SU-DHL-6 (cell line): ENCODE measurements around the gene TMEM120B.

Experiments used
- H2AFZ ChIP-seq: fragments of 200-600 bp; sonication (generic); 2 replicates; pipeline ENCODE4 v1.6.1; 2014; ENCODE audit warnings: low read depth, mild to moderate bottlenecking, moderate library complexity, mixed read lengths, antibody characterized with exemption, low read length; ENCODE audit not compliant: severe bottlenecking
- H3F3A ChIP-seq: fragments of 200-600 bp; shearing (Covaris generic); 2 replicates; pipeline ENCODE4 v1.6.0; 2016; ENCODE audit warnings: antibody characterized with exemption, mild to moderate bottlenecking; ENCODE audit not compliant: insufficient read depth
- H3K27ac ChIP-seq: fragments of 200-600 bp; sonication (generic); 2 replicates; pipeline ENCODE4 v1.5.1; 2016; ENCODE audit warnings: low read depth, mild to moderate bottlenecking, low read length, moderate library complexity, mixed read lengths
- H3K27me3 ChIP-seq: fragments of 200-600 bp; sonication (generic), shearing (Covaris generic); 2 replicates; pipeline ENCODE4 v1.6.0; 2014; ENCODE audit warnings: mild to moderate bottlenecking, low read length
- H3K36me3 ChIP-seq: fragments of 200-600 bp; sonication (generic); 2 replicates; pipeline ENCODE4 v1.6.1; 2014; ENCODE audit warnings: mild to moderate bottlenecking, low read length, mixed read lengths
- H3K4me2 ChIP-seq: fragments of 300-600, 200-600 bp; shearing (Covaris generic), sonication (generic); 2 replicates; pipeline ENCODE4 v1.6.0; 2014; ENCODE audit warnings: low read length, low read depth, mild to moderate bottlenecking; ENCODE audit not compliant: poor library complexity, severe bottlenecking
- H3K4me3 ChIP-seq: fragments of 200-600 bp; sonication (generic); 2 replicates; pipeline ENCODE4 v1.5.1; 2014; ENCODE audit warnings: antibody characterized with exemption, low read length, mild to moderate bottlenecking, mixed read lengths; ENCODE audit not compliant: insufficient read depth, poor library complexity, severe bottlenecking
- H3K79me2 ChIP-seq: fragments of 200-600 bp; sonication (generic); 2 replicates; pipeline ENCODE4 v1.6.1; 2014; ENCODE audit warnings: mild to moderate bottlenecking, low read length, moderate library complexity; ENCODE audit not compliant: insufficient read depth
- H3K9ac ChIP-seq: fragments of 200-600 bp; sonication (generic); 2 replicates; pipeline ENCODE4 v1.7.0; 2014; ENCODE audit warnings: mild to moderate bottlenecking, low read length
- H3K9me2 ChIP-seq: fragments of 200-600 bp; sonication (generic); replicated peaks from 2 replicates; pipeline ENCODE4 v1.6.1; 2014; ENCODE audit warnings: low read length; ENCODE audit not compliant: insufficient read depth
- H3K9me3 ChIP-seq: fragments of 200-600 bp; sonication (generic); 2 replicates; pipeline ENCODE4 v1.6.1; 2014; ENCODE audit warnings: low read length, mixed read lengths; ENCODE audit not compliant: insufficient read depth
- H4K20me1 ChIP-seq: fragments of 200-600 bp; sonication (generic); 2 replicates; pipeline ENCODE4 v1.6.1; 2014; ENCODE audit warnings: low read depth, mild to moderate bottlenecking, antibody characterized with exemption, low read length, moderate library complexity, mixed read lengths
- EZH2phosphoT487 ChIP-seq: fragments of 200-600 bp; sonication (generic), shearing (Covaris generic); conservative IDR thresholded peaks from 2 replicates; pipeline ENCODE4 v1.6.1; 2018; ENCODE audit warnings: mild to moderate bottlenecking, antibody characterized with exemption, low read length, moderate library complexity, mixed read lengths
- TF ChIP-seq, protein P1 (sequence below): fragments of 200-600 bp; sonication (generic); IDR thresholded peaks from one replicate; pipeline ENCODE4 v1.5.1; 2017; ENCODE audit warnings: antibody characterized with exemption, mild to moderate bottlenecking, low read length, moderate library complexity; ENCODE audit not compliant: insufficient read depth, poor library complexity, severe bottlenecking

Gene TMEM120B

DNA sequence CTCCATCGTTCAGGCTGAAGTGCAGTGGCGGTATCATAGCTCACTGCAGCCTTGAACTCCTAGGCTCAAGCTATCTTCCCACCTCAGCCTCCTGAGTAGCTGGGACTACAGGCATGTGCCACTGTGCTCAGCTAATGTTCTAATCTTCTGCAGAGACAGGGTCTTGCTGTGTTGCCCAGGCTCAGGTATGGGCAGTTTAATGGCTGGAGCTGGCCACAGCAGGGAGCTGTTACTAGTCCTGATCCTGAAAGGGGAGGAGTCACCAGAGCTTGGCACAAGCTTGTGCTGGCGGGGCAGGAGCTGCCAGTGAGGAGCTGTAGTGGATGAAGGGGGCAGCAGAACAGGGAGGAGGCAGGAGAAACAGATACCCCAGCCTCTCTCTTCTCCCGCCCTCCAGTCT lies 10.6 kb downstream of the TMEM120B start:
- Histone ChIP-seq H3K4me2 (no peak overlapping the region), H3K9ac (no peak overlapping the region), H3F3A (no peaks in the 10 kb centered on the region; the same call in 1 of the 2 replicates), H3K9me3 (no peaks in the 10 kb centered on the region), H3K4me3 (no peak overlapping the region), H3K9me2 (no peaks in the 10 kb centered on the region), H3K36me3 (no peaks in the 10 kb centered on the region), H3K27me3 (no peaks in the 10 kb centered on the region), H3K27ac (no peak overlapping the region), H3K79me2 (no peaks in the 10 kb centered on the region; the same call in 1 of the 2 replicates), H4K20me1 (no peaks in the 10 kb centered on the region), H2AFZ (no peak overlapping the region)
- TF ChIP-seq EZH2phosphoT487 = no peak
- TF ChIP-seq, protein P1, sequence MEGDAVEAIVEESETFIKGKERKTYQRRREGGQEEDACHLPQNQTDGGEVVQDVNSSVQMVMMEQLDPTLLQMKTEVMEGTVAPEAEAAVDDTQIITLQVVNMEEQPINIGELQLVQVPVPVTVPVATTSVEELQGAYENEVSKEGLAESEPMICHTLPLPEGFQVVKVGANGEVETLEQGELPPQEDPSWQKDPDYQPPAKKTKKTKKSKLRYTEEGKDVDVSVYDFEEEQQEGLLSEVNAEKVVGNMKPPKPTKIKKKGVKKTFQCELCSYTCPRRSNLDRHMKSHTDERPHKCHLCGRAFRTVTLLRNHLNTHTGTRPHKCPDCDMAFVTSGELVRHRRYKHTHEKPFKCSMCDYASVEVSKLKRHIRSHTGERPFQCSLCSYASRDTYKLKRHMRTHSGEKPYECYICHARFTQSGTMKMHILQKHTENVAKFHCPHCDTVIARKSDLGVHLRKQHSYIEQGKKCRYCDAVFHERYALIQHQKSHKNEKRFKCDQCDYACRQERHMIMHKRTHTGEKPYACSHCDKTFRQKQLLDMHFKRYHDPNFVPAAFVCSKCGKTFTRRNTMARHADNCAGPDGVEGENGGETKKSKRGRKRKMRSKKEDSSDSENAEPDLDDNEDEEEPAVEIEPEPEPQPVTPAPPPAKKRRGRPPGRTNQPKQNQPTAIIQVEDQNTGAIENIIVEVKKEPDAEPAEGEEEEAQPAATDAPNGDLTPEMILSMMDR = no peak

- no peaks in the 10 kb centered on the region for H4K20me1 ChIP-seq
- peaks cover 4% of the 10 kb centered on the region; the same call in 1 of the 2 replicates for H3K79me2 ChIP-seq
- no peaks in the 10 kb centered on the region for H3K27me3 ChIP-seq
Measured at GRCh38 chr12:121724925-121725324, 12.4 kb downstream of the TMEM120B start.

DNA sequence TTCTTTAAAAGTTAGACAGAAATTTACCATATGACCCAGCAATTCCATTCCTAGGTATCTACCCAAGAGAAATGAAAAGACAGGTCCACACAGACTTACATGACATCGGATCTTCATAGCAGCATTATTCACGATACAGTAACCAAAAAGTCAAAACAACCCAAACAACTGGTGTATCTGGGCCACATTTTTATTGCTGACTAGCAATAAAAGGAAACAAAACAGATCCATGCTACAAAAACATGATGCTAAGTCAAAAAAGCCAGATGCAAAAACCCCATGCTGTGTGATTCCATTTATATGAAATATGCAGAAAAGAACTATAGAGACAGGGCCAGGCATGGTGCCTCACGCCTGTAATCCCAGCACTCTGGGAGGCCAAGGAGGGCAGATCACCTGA lies 12.9 kb downstream of the TMEM120B start:
- Histone ChIP-seq H3K9me3 (no peaks in the 10 kb centered on the region), H4K20me1 (no peaks in the 10 kb centered on the region), H3K4me2 (no peak overlapping the region), H2AFZ (no peak overlapping the region), H3K27ac (no peak overlapping the region), H3K79me2 (peaks cover 4% of the 10 kb centered on the region; the same call in 1 of the 2 replicates), H3F3A (no peaks in the 10 kb centered on the region), H3K36me3 (no peaks in the 10 kb centered on the region), H3K4me3 (no peak overlapping the region), H3K27me3 (no peaks in the 10 kb centered on the region), H3K9me2 (no peaks in the 10 kb centered on the region), H3K9ac (no peak overlapping the region)
- TF ChIP-seq EZH2phosphoT487 = no peak
- TF ChIP-seq, protein P1 = no peak

More at GRCh38 chr12:121724925-121725324, 12.4 kb downstream of the TMEM120B start:
- Histone ChIP-seq H3K4me2 (no peak overlapping the region), H3K4me3 (no peak overlapping the region), H3K27ac (no peak overlapping the region), H2AFZ (no peak overlapping the region), H3K9me2 (no peaks in the 10 kb centered on the region), H3F3A (no peaks in the 10 kb centered on the region), H3K9ac (no peak overlapping the region), H3K9me3 (no peaks in the 10 kb centered on the region), H3K36me3 (no peaks in the 10 kb centered on the region)
- TF ChIP-seq, protein P1 = no peak
- TF ChIP-seq EZH2phosphoT487 = no peak
